Smooth muscle cell (in vitro differentiated cells): Measurements from ENCODE around the gene SOX18. TPM values are rescaled to one million over a fixed set of nuclear protein-coding genes. Genes with fewer than 3 reads are reported as not detected.

ENCODE experiments used
- DNase-seq: peaks from one replicate; lab custom pipeline; 2025; ENCODE audit not compliant: unreplicated experiment; lab: John Stamatoyannopoulos, UW
- H2AFZ ChIP-seq: fragments of 200-600 bp; sonication (generic); 2 replicates; pipeline ENCODE4 v1.6.0; 2016; ENCODE audit warnings: antibody characterized with exemption, low read depth, mild to moderate bottlenecking
- H3F3A ChIP-seq: fragments of 200-600 bp; sonication (generic); 2 replicates; pipeline ENCODE4 v1.6.0; 2017; ENCODE audit warnings: antibody characterized with exemption, low read depth
- H3K27ac ChIP-seq: fragments of 200-600 bp; sonication (generic); 2 replicates; pipeline ENCODE4 v1.5.1; 2016; ENCODE audit warnings: low read depth, mild to moderate bottlenecking
- H3K27me3 ChIP-seq: fragments of 200-600 bp; sonication (generic); 2 replicates; pipeline ENCODE4 v1.6.1; 2016; ENCODE audit warnings: low read depth, mild to moderate bottlenecking
- H3K36me3 ChIP-seq: fragments of 200-600 bp; sonication (generic); 2 replicates; pipeline ENCODE4 v1.5.1; 2016; ENCODE audit warnings: low read depth
- H3K4me1 ChIP-seq: fragments of 200-600 bp; sonication (generic); 2 replicates; pipeline ENCODE4 v1.5.1; 2016; ENCODE audit warnings: low read depth
- H3K4me2 ChIP-seq: fragments of 200-600 bp; sonication (generic); 2 replicates; pipeline ENCODE4 v1.6.0; 2016; ENCODE audit warnings: mild to moderate bottlenecking
- H3K4me3 ChIP-seq: fragments of 200-600 bp; sonication (generic); 2 replicates; pipeline ENCODE4 v1.5.1; 2016; ENCODE audit warnings: mild to moderate bottlenecking
- H3K79me2 ChIP-seq: fragments of 200-600 bp; sonication (generic); 2 replicates; pipeline ENCODE4 v1.6.0; 2016; ENCODE audit warnings: low read depth, mild to moderate bottlenecking
- H3K9ac ChIP-seq: fragments of 200-600 bp; sonication (generic); 2 replicates; pipeline ENCODE4 v1.6.0; 2016; ENCODE audit warnings: low read depth
- H3K9me3 ChIP-seq: fragments of 200-600 bp; sonication (generic); replicated peaks from 2 replicates; pipeline ENCODE4 v1.5.1; 2016; ENCODE audit warnings: low read depth
- H4K20me1 ChIP-seq: fragments of 200-600 bp; sonication (generic); 2 replicates; pipeline ENCODE4 v1.6.0; 2016; ENCODE audit warnings: low read depth
- WGBS: methylation state at CpG from one replicate; pipeline ENCODE4 v1.1.7; 2016; ENCODE audit warnings: low lambda C conversion rate; 5-methylcytosine and 5-hydroxymethylcytosine counted together
- polyA plus RNA-seq: library from polyadenylated mRNA; unstranded; fragments of >200 nt; fragmentation: Nextera tagmentation; extraction: Ambion mirVana; gene quantifications from 2 replicates; pipeline ENCODE4 v1.2.1, GENCODE V29; 2016
- total RNA-seq: library from RNA; depleted of rRNA; stranded (reverse); fragments of >200 nt; gene quantifications from 2 replicates; pipeline ENCODE4 v1.2.3, GENCODE V29; 2014
- TF ChIP-seq, protein P1 (sequence below): fragments of 200-600 bp; sonication (generic); IDR thresholded peaks from 2 replicates; pipeline ENCODE4 v1.5.1; 2017; ENCODE audit warnings: borderline replicate concordance, mild to moderate bottlenecking, antibody characterized with exemption; ENCODE audit not compliant: insufficient read depth, poor library complexity, severe bottlenecking

Gene SOX18
- total and polyA plus RNA-seq, 2 experiments from 2014 or later, result 0.54 to 9.7 TPM

- no peaks in the 10 kb centered on the region for H3K79me2 ChIP-seq
- peaks cover 10% of the 10 kb centered on the region for H4K20me1 ChIP-seq
- peak overlapping the region; percentile 88 for H3K4me2 ChIP-seq
- H2AFZ ChIP-seq, result peak overlapping the region; percentile 21
- no peaks in the 10 kb centered on the region for H3F3A ChIP-seq
- TF ChIP-seq, protein P1, sequence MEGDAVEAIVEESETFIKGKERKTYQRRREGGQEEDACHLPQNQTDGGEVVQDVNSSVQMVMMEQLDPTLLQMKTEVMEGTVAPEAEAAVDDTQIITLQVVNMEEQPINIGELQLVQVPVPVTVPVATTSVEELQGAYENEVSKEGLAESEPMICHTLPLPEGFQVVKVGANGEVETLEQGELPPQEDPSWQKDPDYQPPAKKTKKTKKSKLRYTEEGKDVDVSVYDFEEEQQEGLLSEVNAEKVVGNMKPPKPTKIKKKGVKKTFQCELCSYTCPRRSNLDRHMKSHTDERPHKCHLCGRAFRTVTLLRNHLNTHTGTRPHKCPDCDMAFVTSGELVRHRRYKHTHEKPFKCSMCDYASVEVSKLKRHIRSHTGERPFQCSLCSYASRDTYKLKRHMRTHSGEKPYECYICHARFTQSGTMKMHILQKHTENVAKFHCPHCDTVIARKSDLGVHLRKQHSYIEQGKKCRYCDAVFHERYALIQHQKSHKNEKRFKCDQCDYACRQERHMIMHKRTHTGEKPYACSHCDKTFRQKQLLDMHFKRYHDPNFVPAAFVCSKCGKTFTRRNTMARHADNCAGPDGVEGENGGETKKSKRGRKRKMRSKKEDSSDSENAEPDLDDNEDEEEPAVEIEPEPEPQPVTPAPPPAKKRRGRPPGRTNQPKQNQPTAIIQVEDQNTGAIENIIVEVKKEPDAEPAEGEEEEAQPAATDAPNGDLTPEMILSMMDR, result no peak
- H3K27ac ChIP-seq, result peak overlapping the region; percentile 62
- H3K4me3 ChIP-seq, result peak overlapping the region; percentile 93
- H3K9me3 ChIP-seq, result no peaks in the 10 kb centered on the region
- 66% methylated on average over 5 of the region's 5 CpGs for WGBS
- DNase-seq, result no peak
- peak overlapping the region; percentile 79 for H3K9ac ChIP-seq
- H3K36me3 ChIP-seq, result no peaks in the 10 kb centered on the region
- H3K4me1 ChIP-seq, result peaks cover 6% of the 10 kb centered on the region
- no peaks in the 10 kb centered on the region for H3K27me3 ChIP-seq
Observed at GRCh38 chr20:64062276-64062595, 12.8 kb upstream of the SOX18 start.

DNA sequence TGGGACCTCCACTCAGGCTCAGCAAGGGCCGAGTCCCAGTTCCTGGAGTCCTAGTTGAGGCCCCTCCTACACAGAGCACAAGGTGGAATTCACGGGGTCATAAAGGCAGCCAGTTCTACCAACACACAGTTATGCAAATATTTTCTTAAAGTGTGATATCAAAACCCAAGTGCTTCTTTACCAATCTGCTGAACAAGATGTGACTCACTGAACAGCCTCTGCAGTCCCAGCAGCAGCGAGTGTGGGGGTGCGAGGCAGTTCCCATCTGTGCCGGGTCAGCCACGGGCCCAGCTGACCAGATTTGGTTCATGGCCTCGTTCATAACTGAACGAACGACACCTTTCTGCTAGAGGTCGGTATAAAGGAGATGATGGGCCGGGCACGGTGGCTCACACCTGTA, 9.1 kb upstream of the SOX18 start:
- no peak overlapping the region for H3K4me3 ChIP-seq
- H3K79me2 ChIP-seq, result no peaks in the 10 kb centered on the region
- H3F3A ChIP-seq, result peaks cover 11% of the 10 kb centered on the region
- no peak overlapping the region for H3K27ac ChIP-seq
- 92% methylated on average over 12 of the region's 12 CpGs for WGBS
- no peaks in the 10 kb centered on the region for H3K9me3 ChIP-seq
- H2AFZ ChIP-seq, result no peak overlapping the region
- no peaks in the 10 kb centered on the region for H4K20me1 ChIP-seq
- H3K4me2 ChIP-seq, result no peak overlapping the region
- no peak for DNase-seq
- no peaks in the 10 kb centered on the region for H3K36me3 ChIP-seq
- H3K27me3 ChIP-seq, result no peaks in the 10 kb centered on the region
- TF ChIP-seq, protein P1, result no peak
- no peak overlapping the region for H3K9ac ChIP-seq
- H3K4me1 ChIP-seq, result no peaks in the 10 kb centered on the region

- DNase-seq, result peak; percentile 36
Observed at GRCh38 chr20:64057628-64058498, 8.4 kb upstream of the SOX18 start.

More at GRCh38 chr20:64057628-64058498, 8.4 kb upstream of the SOX18 start:
- no peak overlapping the region for H3K4me2 ChIP-seq
- no peak overlapping the region for H3K4me3 ChIP-seq
- H4K20me1 ChIP-seq, result no peaks in the 10 kb centered on the region
- H3K36me3 ChIP-seq, result no peaks in the 10 kb centered on the region
- H3K79me2 ChIP-seq, result no peaks in the 10 kb centered on the region
- no peak overlapping the region for H2AFZ ChIP-seq
- H3K9me3 ChIP-seq, result no peaks in the 10 kb centered on the region
- 38% methylated on average over 31 of the region's 33 CpGs for WGBS
- H3K9ac ChIP-seq, result no peak overlapping the region
- TF ChIP-seq, protein P1, result peak; percentile 72
- peaks cover 11% of the 10 kb centered on the region for H3F3A ChIP-seq
- no peaks in the 10 kb centered on the region for H3K27me3 ChIP-seq
- H3K27ac ChIP-seq, result no peak overlapping the region
- no peaks in the 10 kb centered on the region for H3K4me1 ChIP-seq
